Neural progenitor cell (in vitro differentiated cells): ENCODE measurements around the gene CD151.

ENCODE experiments used
- EZH2 ChIP-seq: fragments of 200-600 bp; sonication (generic); IDR thresholded peaks from 2 replicates; pipeline ENCODE4 v1.6.1; 2017; ENCODE audit warnings: antibody characterized with exemption, mild to moderate bottlenecking, moderate library complexity
- EZH2phosphoT487 ChIP-seq: fragments of 200-600 bp; sonication (generic); IDR thresholded peaks from 2 replicates; pipeline ENCODE4 v1.6.1; 2017; ENCODE audit warnings: antibody characterized with exemption
- TF ChIP-seq, protein P1 (sequence below): fragments of 200-600 bp; sonication (generic); IDR thresholded peaks from 2 replicates; pipeline ENCODE4 v1.5.1; 2017; ENCODE audit warnings: antibody characterized with exemption, mild to moderate bottlenecking

- TF ChIP-seq, protein P1, sequence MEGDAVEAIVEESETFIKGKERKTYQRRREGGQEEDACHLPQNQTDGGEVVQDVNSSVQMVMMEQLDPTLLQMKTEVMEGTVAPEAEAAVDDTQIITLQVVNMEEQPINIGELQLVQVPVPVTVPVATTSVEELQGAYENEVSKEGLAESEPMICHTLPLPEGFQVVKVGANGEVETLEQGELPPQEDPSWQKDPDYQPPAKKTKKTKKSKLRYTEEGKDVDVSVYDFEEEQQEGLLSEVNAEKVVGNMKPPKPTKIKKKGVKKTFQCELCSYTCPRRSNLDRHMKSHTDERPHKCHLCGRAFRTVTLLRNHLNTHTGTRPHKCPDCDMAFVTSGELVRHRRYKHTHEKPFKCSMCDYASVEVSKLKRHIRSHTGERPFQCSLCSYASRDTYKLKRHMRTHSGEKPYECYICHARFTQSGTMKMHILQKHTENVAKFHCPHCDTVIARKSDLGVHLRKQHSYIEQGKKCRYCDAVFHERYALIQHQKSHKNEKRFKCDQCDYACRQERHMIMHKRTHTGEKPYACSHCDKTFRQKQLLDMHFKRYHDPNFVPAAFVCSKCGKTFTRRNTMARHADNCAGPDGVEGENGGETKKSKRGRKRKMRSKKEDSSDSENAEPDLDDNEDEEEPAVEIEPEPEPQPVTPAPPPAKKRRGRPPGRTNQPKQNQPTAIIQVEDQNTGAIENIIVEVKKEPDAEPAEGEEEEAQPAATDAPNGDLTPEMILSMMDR = no peak
- no peak for TF ChIP-seq EZH2
- TF ChIP-seq EZH2phosphoT487 = no peak
Observed at GRCh38 chr11:812390-812789, 20.4 kb upstream of the CD151 start.
